ENCODE data around the gene GRAMD1A. TPM values are rescaled to one million over a fixed set of nuclear protein-coding genes. Genes with fewer than 3 reads are reported as not detected.

GRAMD1A gene
- total RNA-seq, 1 experiment from 2014 or later: 125 TPM

- H3T11ph ChIP-seq (ENCODE audit: low read length): no peak overlapping the region
- H3K56ac ChIP-seq (ENCODE audit: insufficient read length, low read depth, low read length): no peak overlapping the region
- H3K23ac ChIP-seq (ENCODE audit: insufficient read length, low read depth, low read length): no peak overlapping the region
- H2AK5ac ChIP-seq (ENCODE audit: insufficient read length, low read length): no peak overlapping the region
- TF ChIP-seq CTCF (conservative IDR thresholded peaks at IDR 0.05): no peak
- no peak overlapping the region for H2BK20ac ChIP-seq (ENCODE audit: low read depth, low read length, poor library complexity, severe bottlenecking)
- no peak overlapping the region for H3K9ac ChIP-seq (ENCODE audit: extremely low read depth, insufficient read length, low read length)
- H3K14ac ChIP-seq (ENCODE audit: insufficient read depth, low read length): no peak overlapping the region
- H3K23me2 ChIP-seq (ENCODE audit: insufficient read length, low read depth, low read length, poor library complexity, severe bottlenecking): no peaks in the 10 kb centered on the region
- peaks cover 19 to 30% of the 10 kb centered on the region in 2 experiments for H3K4me1 Mint-ChIP-seq
- H2BK12ac ChIP-seq (ENCODE audit: insufficient read length, low read depth, low read length): no peak overlapping the region
- no peak overlapping the region for H3K4ac ChIP-seq (ENCODE audit: low read depth, low read length)
- H3K79me1 ChIP-seq (ENCODE audit: insufficient read depth, low read depth, low read length, poor library complexity, severe bottlenecking): no peaks in the 10 kb centered on the region
- H3K9me3 Mint-ChIP-seq: no peaks in the 10 kb centered on the region
- WGBS (ENCODE audit: extremely low coverage, insufficient read length, low lambda C conversion rate): no CpG with 5 or more reads among the region's 5 CpGs
- no peak overlapping the region for H4K8ac ChIP-seq (replicated peaks; ENCODE audit: insufficient read length, low read depth, low read length)
- H3K27me3 ChIP-seq (ENCODE audit: insufficient read depth, low read length): no peaks in the 10 kb centered on the region
- H2BK15ac ChIP-seq (ENCODE audit: low read depth, low read length): no peak overlapping the region
- no peak overlapping the region for H3K4me3 Mint-ChIP-seq
- no peak overlapping the region for H3K27ac ChIP-seq (ENCODE audit: insufficient read length, low read depth, low read length)
- H4K91ac ChIP-seq (ENCODE audit: insufficient read length, low read depth, low read length): no peak overlapping the region
- no peak overlapping the region for H2BK120ac ChIP-seq (ENCODE audit: low read depth, low read length, poor library complexity, severe bottlenecking)
- peaks cover 4 to 15% (median 10%) of the 10 kb centered on the region in 3 experiments; a peak in 4 of 7 replicates for H3K36me3 Mint-ChIP-seq (ENCODE audit: insufficient read depth in 1 of 3, low read depth in 3 of 3)
- no peak for DNase-seq
- no peak overlapping the region for H2BK5ac ChIP-seq (ENCODE audit: insufficient read length, low read length)
- H4K20me1 ChIP-seq (ENCODE audit: control insufficient read depth, insufficient read depth, insufficient read length): no peaks in the 10 kb centered on the region
- no peak overlapping the region for H2AFZ ChIP-seq (ENCODE audit: low read length)
- no peaks in the 10 kb centered on the region for H3K4me1 ChIP-seq (ENCODE audit: insufficient read depth, low read length)
- no peak overlapping the region for H4K5ac ChIP-seq (ENCODE audit: insufficient read length, low read depth, low read length)
- no peak overlapping the region for H3K18ac ChIP-seq (ENCODE audit: insufficient read length, low read depth, low read length)
- no peaks in the 10 kb centered on the region for H3K9me3 ChIP-seq (ENCODE audit: control insufficient read depth, low read depth, low read length)
- no peak overlapping the region; a peak in 1 of 7 replicates for H3K27ac Mint-ChIP-seq
- H3K4me2 ChIP-seq (ENCODE audit: insufficient read depth, insufficient read length, low read length): no peak overlapping the region
- no peaks in the 10 kb centered on the region for H3K79me2 ChIP-seq (ENCODE audit: insufficient read depth, low read length)
- H3K27me3 Mint-ChIP-seq (ENCODE audit: low read depth): no peaks in the 10 kb centered on the region; the same call in 1 of the 2 replicates
Measured at GRCh38 chr19:35051796-35052195, 51.7 kb downstream of the GRAMD1A start.
